K562 (cell line): ENCODE measurements around the gene DOLPP1. TPM values are rescaled to one million over a fixed set of nuclear protein-coding genes. Genes with fewer than 3 reads are reported as not detected.

Experiments
- CLOCK ChIP-seq: fragments of 250-450 bp; sonication (Bioruptor Pico); IDR thresholded peaks from 2 replicates; pipeline ENCODE4 v1.4.0; 2020; ENCODE audit warnings: mild to moderate bottlenecking, moderate library complexity, borderline replicate concordance
- CXXC5 ChIP-seq: fragments of 250-450 bp; sonication (Bioruptor Pico); IDR thresholded peaks from 2 replicates; pipeline ENCODE4 v1.8.0; 2022; ENCODE audit warnings: inconsistent platforms, mild to moderate bottlenecking, moderate library complexity
- DLX4 ChIP-seq: fragments of 250-450 bp; sonication (Bioruptor Pico); IDR thresholded peaks from 2 replicates; pipeline ENCODE4 v1.6.1; 2021; ENCODE audit warnings: mild to moderate bottlenecking
- GATA2 ChIP-seq: sonication (generic); formaldehyde crosslinking; IDR thresholded peaks from 2 replicates; pipeline ENCODE4 v1.4.0; 2020; ENCODE audit warnings: mild to moderate bottlenecking, missing genetic modification reagents
- HLTF ChIP-seq: fragments of 450-650 bp; IDR thresholded peaks from 2 replicates; pipeline ENCODE4 v1.6.1; 2016
- HNRNPLL ChIP-seq: fragments of 200-400 bp; formaldehyde crosslinking; IDR thresholded peaks from 2 replicates; pipeline ENCODE4 v1.6.1; 2017; ENCODE audit warnings: low read length, low read depth, mild to moderate bottlenecking; ENCODE audit not compliant: poor library complexity, severe bottlenecking
- KDM5B ChIP-seq: fragments of 200-600 bp; sonication (generic); IDR thresholded peaks from 2 replicates; pipeline ENCODE4 v1.6.1; 2012; ENCODE audit warnings: low read depth, mild to moderate bottlenecking, moderate library complexity, low read length, control low read depth, inconsistent platforms; ENCODE audit not compliant: insufficient replicate concordance
- MED1 ChIP-seq: sonication (generic); formaldehyde crosslinking; IDR thresholded peaks from 2 replicates; pipeline ENCODE4 v1.8.1; 2023; ENCODE audit warnings: missing genetic modification reagents, borderline replicate concordance
- NFXL1 ChIP-seq: fragments of 450-650 bp; formaldehyde crosslinking; IDR thresholded peaks from 2 replicates; pipeline ENCODE4 v1.4.0; 2021; ENCODE audit warnings: mild to moderate bottlenecking
- PML ChIP-seq: IDR thresholded peaks from 2 replicates; pipeline ENCODE4 v1.6.1; 2012; ENCODE audit warnings: low read length, inconsistent platforms
- POLR2AphosphoS2 ChIP-seq: IDR thresholded peaks from 2 replicates; pipeline ENCODE4 v1.6.1; 2012; ENCODE audit warnings: low read length, improper control_type of control experiment
- SMAD3 ChIP-seq: fragments of 450-650 bp; formaldehyde crosslinking; conservative IDR thresholded peaks from 2 replicates; pipeline ENCODE4 v1.4.0; 2020; ENCODE audit warnings: mild to moderate bottlenecking
- TBP ChIP-seq: optimal IDR thresholded peaks from 2 replicates; pipeline ENCODE3; 2011; ENCODE audit warnings: low read depth, low read length, improper control_type of control experiment
- TCFL5 ChIP-seq: fragments of 250-450 bp; sonication (Bioruptor Pico); conservative IDR thresholded peaks from 2 replicates; pipeline ENCODE4 v1.6.1; 2021; ENCODE audit warnings: mild to moderate bottlenecking, moderate library complexity, matching md5 sums
- TFE3 ChIP-seq: fragments of 450-650 bp; formaldehyde crosslinking; IDR thresholded peaks from 2 replicates; pipeline ENCODE4 v1.4.0; 2020; ENCODE audit warnings: mild to moderate bottlenecking, mixed read lengths
- VEZF1 ChIP-seq: fragments of 200-800 bp; sonication (Bioruptor generic); IDR thresholded peaks from 2 replicates; pipeline ENCODE4 v1.6.1; 2017; ENCODE audit warnings: missing genetic modification characterization, missing compliant biosample characterization
- ZBTB9 ChIP-seq: fragments of 450-650 bp; formaldehyde crosslinking; IDR thresholded peaks from 2 replicates; pipeline ENCODE4 v1.4.0; 2020; ENCODE audit warnings: mild to moderate bottlenecking, moderate library complexity
- ZNF311 ChIP-seq: fragments of 250-450 bp; sonication (Bioruptor Pico); IDR thresholded peaks from 2 replicates; pipeline ENCODE4 v1.4.0; 2020; ENCODE audit warnings: mild to moderate bottlenecking, moderate library complexity
- ZNF589 ChIP-seq: fragments of 200-800 bp; sonication (Bioruptor generic); IDR thresholded peaks from 2 replicates; pipeline ENCODE4 v1.6.1; 2016; ENCODE audit warnings: low read depth, missing genetic modification characterization, missing compliant biosample characterization
- polyA plus RNA-seq, 8 experiments: library from polyadenylated mRNA; depleted of rRNA in 4 of 8; stranded (reverse) in 5 of 8; unstranded in 3 of 8; fragments of >200 nt; fragmentation: Nextera tagmentation in 2 of 8; fragmentation: Illumina TruSeq in 1 of 8; extraction: Ambion mirVana in 2 of 8; extraction: Trizol in 1 of 8; gene quantifications; 2 replicates each; pipeline versions ENCODE4 v1.2.1 to v1.2.3, GENCODE V29; 2011 to 2014; ENCODE audit warnings: inconsistent platforms in 1 of 8, missing spikeins in 1 of 8
- total RNA-seq, 7 experiments: library from RNA; depleted of rRNA in 6 of 7; stranded (reverse); fragments of >200 nt in 6 of 7; fragmentation: Illumina TruSeq in 2 of 7; extraction: Trizol in 2 of 7; gene quantifications; 2 replicates each; pipeline versions ENCODE4 v1.2.1 to v1.2.3, GENCODE V29; 2011 to 2021; ENCODE audit warnings: low replicate concordance in 1 of 7

Gene DOLPP1
- total and polyA plus RNA-seq, 9 of the 15 experiments (the other 6 are each of a cell fraction or from before 2014, with no cell fraction given) = 3.0 to 39.8 (median 30.5) TPM

GRCh38 chr9:129110740-129111527, 30.0 kb downstream of the DOLPP1 start, which contains the start of the genes CRAT and PTPA (continued):
- TF ChIP-seq CLOCK (no peak), KDM5B (peak; percentile 95), HNRNPLL (peak; percentile 13), SMAD3 (CRISPR knock-in tag) (0 out of 2 replicates have a peak, but pooled peaks have one; percentile 58), CXXC5 (CRISPR knock-in tag) (peak; percentile 90), MED1 (CRISPR knock-in tag) (no peak), DLX4 (CRISPR knock-in tag) (no peak), TBP (peak; percentile 94), TCFL5 (CRISPR knock-in tag) (no peak), HLTF (peak; percentile 63; the same call in 1 of the 2 replicates), POLR2AphosphoS2 (peak; percentile 91), TFE3 (CRISPR knock-in tag) (no peak), ZNF311 (CRISPR knock-in tag) (no peak), NFXL1 (CRISPR knock-in tag) (no peak), PML (peak; percentile 89), ZNF589 (CRISPR knock-in tag) (no peak), ZBTB9 (peak; percentile 78), VEZF1 (CRISPR knock-in tag) (peak; percentile 78; the same call in 1 of the 2 replicates), GATA2 (no peak)
